ENCODE measurements around the gene LAMC2. TPM values are rescaled to one million over a fixed set of nuclear protein-coding genes. Genes with fewer than 3 reads are reported as not detected.

LAMC2 gene
- total and polyA plus RNA-seq, 2 of the 13 experiments (the other 11 are each of a cell fraction or from before 2014, with no cell fraction given) = 0.03 TPM; not detected in 1

DNA sequence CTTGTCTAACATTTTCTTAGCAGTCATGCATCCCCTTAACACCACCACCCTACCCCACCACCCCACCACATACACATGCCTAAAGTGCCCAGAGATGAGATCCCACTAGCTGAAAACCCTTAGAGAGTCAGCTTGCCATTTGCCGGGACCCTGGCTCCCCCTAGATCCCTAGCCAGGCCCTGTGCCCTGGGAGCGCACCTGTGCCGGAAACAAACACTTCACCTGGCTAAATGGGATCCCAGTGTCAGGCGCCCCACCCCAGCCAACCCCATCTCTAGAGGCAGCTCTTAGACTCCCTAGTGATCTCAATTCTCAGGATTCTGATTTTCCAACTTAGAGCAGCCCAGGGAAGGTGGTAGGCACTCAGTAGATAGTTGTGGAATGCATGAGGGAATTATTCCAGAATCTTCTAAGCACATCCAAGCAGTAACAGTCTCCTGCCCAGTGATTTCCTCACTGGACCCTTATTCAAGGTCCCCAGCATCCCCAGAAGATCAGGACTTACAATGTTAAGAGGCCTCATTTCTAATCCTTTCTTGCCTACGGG is 105.2 kb downstream of the LAMC2 start:
- BruUV-seq (replicated peaks) = no TSS peak
- peaks cover 1 to 2% of the 10 kb centered on the region in 2 experiments; a peak in 2 of 5 replicates for H3K27me3 ChIP-seq (ENCODE audit: control insufficient read depth in 1 of 2, insufficient read depth in 2 of 2, low read length in 2 of 2)
- TF ChIP-seq, protein P1, sequence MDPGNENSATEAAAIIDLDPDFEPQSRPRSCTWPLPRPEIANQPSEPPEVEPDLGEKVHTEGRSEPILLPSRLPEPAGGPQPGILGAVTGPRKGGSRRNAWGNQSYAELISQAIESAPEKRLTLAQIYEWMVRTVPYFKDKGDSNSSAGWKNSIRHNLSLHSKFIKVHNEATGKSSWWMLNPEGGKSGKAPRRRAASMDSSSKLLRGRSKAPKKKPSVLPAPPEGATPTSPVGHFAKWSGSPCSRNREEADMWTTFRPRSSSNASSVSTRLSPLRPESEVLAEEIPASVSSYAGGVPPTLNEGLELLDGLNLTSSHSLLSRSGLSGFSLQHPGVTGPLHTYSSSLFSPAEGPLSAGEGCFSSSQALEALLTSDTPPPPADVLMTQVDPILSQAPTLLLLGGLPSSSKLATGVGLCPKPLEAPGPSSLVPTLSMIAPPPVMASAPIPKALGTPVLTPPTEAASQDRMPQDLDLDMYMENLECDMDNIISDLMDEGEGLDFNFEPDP (CRISPR knock-in tag; conservative IDR thresholded peaks at IDR 0.05) = no peak
- TF ChIP-seq ZNF225 (CRISPR knock-in tag; IDR thresholded peaks at IDR 0.05) (no peak), RFX1 (IDR thresholded peaks at IDR 0.05) (no peak), RAD21 (CRISPR knock-in tag; IDR thresholded peaks at IDR 0.05) (no peak), ZNF644 (CRISPR knock-in tag; IDR thresholded peaks at IDR 0.05; ENCODE audit: low read depth) (no peak), TEAD3 (CRISPR knock-in tag; optimal IDR thresholded peaks at IDR 0.05; ENCODE audit: borderline replicate concordance) (no peak), TCF7 (IDR thresholded peaks at IDR 0.05; ENCODE audit: low read depth) (no peak), KDM1A (CRISPR knock-in tag; IDR thresholded peaks at IDR 0.05) (no peak), KLF12 (CRISPR knock-in tag; IDR thresholded peaks at IDR 0.05; ENCODE audit: borderline replicate concordance) (no peak), KDM2A (CRISPR knock-in tag; IDR thresholded peaks at IDR 0.05; ENCODE audit: borderline replicate concordance, low read depth) (no peak), FOXP1 (IDR thresholded peaks at IDR 0.05) (no peak), FOXP1 (CRISPR knock-in tag; IDR thresholded peaks at IDR 0.05) (no peak), ZBTB20 (CRISPR knock-in tag; IDR thresholded peaks at IDR 0.05; ENCODE audit: borderline replicate concordance, low read depth) (no peak), ELF3 (CRISPR knock-in tag; IDR thresholded peaks at IDR 0.05) (no peak), ZNF674 (CRISPR knock-in tag; IDR thresholded peaks at IDR 0.05; ENCODE audit: low read depth) (no peak)
- TF ChIP-seq, protein P2, sequence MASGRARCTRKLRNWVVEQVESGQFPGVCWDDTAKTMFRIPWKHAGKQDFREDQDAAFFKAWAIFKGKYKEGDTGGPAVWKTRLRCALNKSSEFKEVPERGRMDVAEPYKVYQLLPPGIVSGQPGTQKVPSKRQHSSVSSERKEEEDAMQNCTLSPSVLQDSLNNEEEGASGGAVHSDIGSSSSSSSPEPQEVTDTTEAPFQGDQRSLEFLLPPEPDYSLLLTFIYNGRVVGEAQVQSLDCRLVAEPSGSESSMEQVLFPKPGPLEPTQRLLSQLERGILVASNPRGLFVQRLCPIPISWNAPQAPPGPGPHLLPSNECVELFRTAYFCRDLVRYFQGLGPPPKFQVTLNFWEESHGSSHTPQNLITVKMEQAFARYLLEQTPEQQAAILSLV (CRISPR knock-in tag; IDR thresholded peaks at IDR 0.05; ENCODE audit: borderline replicate concordance) = no peak
- TF ChIP-seq, protein P3, sequence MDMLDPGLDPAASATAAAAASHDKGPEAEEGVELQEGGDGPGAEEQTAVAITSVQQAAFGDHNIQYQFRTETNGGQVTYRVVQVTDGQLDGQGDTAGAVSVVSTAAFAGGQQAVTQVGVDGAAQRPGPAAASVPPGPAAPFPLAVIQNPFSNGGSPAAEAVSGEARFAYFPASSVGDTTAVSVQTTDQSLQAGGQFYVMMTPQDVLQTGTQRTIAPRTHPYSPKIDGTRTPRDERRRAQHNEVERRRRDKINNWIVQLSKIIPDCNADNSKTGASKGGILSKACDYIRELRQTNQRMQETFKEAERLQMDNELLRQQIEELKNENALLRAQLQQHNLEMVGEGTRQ (IDR thresholded peaks at IDR 0.05; ENCODE audit: low read depth, low read length) = no peak
- TF ChIP-seq, protein P3 (CRISPR knock-in tag; IDR thresholded peaks at IDR 0.05; ENCODE audit: borderline replicate concordance) = no peak
- TF ChIP-seq, protein P4, sequence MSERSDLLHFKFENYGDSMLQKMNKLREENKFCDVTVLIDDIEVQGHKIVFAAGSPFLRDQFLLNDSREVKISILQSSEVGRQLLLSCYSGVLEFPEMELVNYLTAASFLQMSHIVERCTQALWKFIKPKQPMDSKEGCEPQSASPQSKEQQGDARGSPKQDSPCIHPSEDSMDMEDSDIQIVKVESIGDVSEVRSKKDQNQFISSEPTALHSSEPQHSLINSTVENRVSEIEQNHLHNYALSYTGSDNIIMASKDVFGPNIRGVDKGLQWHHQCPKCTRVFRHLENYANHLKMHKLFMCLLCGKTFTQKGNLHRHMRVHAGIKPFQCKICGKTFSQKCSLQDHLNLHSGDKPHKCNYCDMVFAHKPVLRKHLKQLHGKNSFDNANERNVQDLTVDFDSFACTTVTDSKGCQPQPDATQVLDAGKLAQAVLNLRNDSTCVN (CRISPR knock-in tag; IDR thresholded peaks at IDR 0.05; ENCODE audit: borderline replicate concordance) = no peak
- H3K9ac ChIP-seq (ENCODE audit: insufficient read depth, low read depth, low read length) = no peak overlapping the region
- in situ Hi-C loops (cut with HindIII; ENCODE audit: extremely low pct_ligation_motif_present, low pct_unique_long_range_greater_than_20kb) (loop anchor here (25.0 kb wide), 1 partner anchor 271 kb away; no protein-coding TSS in a partner anchor), intact Hi-C loops (cut with micrococcal nuclease; ENCODE audit: unreplicated experiment) (no loop called here)
- ChIA-PET POLR2A (no interaction called here), CTCF (ENCODE audit: low intra/inter-chr PET ratio, low total read pairs) (no interaction called here)
- 59% methylated on average over 5 of the region's 5 CpGs for WGBS (ENCODE audit: low lambda C conversion rate)
- H3K9me3 ChIP-seq (ENCODE audit: low read length) = no peaks in the 10 kb centered on the region
- H3K27ac ChIP-seq (ENCODE audit: extremely low read length, insufficient read depth, low read length) = no peak overlapping the region
- no peaks in the 10 kb centered on the region for H4K20me1 ChIP-seq (ENCODE audit: insufficient read depth, low read length)
- H3K4me3 ChIP-seq (replicated peaks in 1 of 3; ENCODE audit: insufficient read depth in 1 of 3, low read depth in 2 of 3, low read length in 3 of 3) = no peak overlapping the region
- no peaks in the 10 kb centered on the region for H3K79me2 ChIP-seq (ENCODE audit: insufficient read depth, low read length)
- no peak for FAIRE-seq
- no peak overlapping the region for H3K4me2 ChIP-seq (ENCODE audit: low read depth, low read length)
- H3K4me1 ChIP-seq (ENCODE audit: insufficient read depth, low read length) = no peaks in the 10 kb centered on the region
- H2AFZ ChIP-seq (ENCODE audit: low read length) = no peak overlapping the region
- no peak for ATAC-seq
- no peaks in the 10 kb centered on the region for H3K36me3 ChIP-seq (replicated peaks in 1 of 2; ENCODE audit: control insufficient read depth in 1 of 2, insufficient read depth in 2 of 2, low read length in 2 of 2)
- no peak for DNase-seq (ENCODE audit: low spot score)
